GM21717 (cell line): Measurements from ENCODE around the gene SND1.

ENCODE experiments used
- ATAC-seq: cut with Tn5 transposase; IDR thresholded peaks from one replicate; pipeline ENCODE4 v1.9.1; 2021; ENCODE audit warnings: mild to moderate bottlenecking, moderate library complexity; ENCODE audit not compliant: unreplicated experiment

SND1 gene

GRCh38 chr7:128076196-128076795, 424.3 kb downstream of the SND1 start:
- ATAC-seq = no peak

DNA sequence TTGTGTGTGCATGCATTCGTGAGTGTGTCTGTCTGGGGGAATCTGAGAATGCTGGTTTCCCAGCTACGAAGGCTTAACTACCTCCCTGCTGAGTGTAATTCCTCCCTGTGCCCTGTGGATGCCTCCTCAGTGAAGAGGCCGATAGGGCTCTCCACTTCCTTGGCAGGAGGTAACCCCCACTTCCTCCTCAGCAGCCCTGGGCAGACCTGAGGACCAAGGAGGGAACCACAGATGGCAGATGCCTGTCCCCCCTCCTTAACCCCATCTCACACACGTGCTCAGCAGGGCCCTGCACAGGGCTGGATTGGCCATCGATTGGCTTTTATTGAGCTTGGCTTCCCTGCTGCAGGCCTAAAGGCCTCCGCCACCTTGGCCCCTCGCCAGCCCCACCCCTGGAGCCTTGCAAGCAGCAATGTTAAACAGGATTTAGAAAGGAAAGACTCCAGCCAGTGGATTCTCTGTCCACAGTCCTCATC, 424.8 kb downstream of the SND1 start:
- no peak for ATAC-seq

- no peak for ATAC-seq
Observed at GRCh38 chr7:128078309-128078708, 426.3 kb downstream of the SND1 start.

- ATAC-seq = no peak
Observed at GRCh38 chr7:128080169-128080568, 428.2 kb downstream of the SND1 start.

- ATAC-seq = no peak
Observed at GRCh38 chr7:128081351-128081750, 429.4 kb downstream of the SND1 start.

DNA sequence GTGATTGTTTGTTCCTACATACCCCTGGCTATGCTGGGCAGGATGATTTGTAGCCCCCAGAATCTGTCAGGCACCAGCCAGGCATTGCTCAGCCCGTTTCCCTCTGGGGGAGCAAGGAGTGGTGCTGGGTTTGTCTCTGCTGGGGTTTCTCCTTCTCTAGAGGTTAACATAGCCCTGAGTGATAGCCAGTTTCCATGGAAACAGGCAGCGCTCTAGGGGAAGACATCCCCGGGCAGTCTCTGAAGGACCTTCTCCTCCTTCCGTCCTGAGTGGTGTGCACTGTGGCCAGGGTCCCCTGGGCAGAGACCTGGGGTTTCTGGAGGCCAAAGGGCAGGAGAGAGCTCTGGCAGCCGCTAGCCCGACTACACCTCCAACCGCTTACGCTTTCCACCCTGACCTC, 429.8 kb downstream of the SND1 start:
- no peak for ATAC-seq

DNA sequence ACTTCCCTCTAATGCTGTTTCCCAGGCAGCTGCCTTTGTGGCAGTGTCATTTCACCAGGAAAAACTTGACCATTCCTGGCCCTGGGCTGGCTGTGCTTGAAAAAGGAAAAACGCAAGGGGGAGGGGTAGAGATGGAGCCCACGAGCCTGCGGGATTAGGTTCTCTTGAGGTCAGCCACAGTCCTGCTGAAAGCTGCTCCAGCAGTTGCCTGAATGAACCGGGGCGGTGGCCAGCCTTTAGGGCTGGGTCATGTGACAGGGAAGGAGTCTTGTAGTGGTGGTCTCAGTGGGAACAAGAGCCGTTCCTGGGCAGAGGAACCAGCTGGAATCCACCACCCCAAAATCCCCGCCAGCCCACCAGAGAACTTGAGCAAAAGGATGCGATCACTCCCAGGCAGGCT, 430.4 kb downstream of the SND1 start:
- no peak for ATAC-seq

DNA sequence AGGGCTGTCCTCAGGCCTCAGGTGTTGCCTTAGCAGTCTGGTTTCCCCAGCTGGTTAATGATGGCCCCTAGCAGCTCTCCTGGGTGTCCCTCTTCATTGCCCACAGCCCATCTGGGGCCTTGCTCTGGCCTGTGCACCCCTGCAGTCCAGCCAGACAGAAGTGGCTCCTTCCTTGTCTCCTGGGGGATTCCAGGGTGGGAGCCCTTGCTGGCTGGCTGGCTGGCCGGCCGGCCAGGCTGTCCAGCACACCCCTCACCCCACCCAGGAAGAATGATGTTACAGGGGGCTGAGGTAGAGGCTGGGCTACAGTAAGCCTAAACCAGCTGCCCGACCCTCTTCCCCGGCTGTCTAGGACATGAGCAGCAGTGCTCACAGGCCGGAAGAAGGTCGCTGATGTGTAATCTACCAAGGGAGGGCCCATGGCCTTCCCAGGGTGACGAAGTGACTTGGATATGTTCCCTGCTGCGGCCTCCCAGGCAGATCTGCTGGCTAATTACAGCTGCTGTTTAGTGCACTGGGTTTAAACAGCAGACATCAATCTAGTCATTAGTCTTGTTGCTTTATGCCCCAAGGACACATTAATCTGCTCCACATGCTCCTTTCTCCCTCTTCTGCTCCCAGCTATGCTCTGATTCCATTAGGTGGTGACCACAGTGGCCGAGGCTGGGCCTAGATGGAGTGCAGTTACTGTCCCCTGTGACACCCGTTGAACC, 433.1 kb downstream of the SND1 start:
- no peak for ATAC-seq

DNA sequence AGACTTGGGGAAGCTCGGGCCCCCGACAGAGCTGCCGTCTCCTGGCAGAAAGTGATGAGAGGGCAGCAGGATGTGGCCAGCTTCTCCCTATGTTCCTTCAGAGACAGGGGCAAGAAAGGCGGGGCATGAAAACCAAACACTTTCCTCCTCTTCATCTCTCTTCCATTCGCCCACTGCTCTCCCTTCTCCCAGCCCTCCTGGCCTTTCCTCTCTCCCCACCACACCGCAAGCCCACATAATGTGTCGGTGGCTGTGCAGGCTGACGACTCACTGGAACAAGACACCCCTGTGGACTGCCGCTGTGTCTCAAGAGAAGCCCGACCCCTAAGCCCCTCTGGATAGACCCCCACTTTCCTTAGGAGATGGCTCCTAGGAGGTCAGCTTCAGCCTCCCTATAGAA, 438.5 kb downstream of the SND1 start:
- ATAC-seq = no peak

DNA sequence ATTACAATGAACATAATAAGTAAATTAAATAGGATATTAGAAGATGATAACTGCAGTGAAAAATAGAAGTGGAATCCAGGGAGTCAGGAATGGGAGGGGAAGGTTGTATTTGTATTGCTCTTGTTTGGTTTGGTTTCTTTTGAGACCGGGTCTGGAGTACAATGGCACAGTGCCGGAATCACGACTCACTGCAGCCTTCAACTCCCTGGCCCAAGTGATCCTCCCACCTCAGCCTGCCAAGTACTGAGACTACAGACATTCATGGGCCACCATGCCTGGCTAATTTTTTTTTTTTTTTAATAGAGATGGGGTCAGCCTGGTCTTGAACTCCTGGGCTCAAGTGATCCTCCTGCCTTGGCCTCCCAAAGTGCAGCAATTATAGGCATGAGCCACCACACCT, 439.1 kb downstream of the SND1 start:
- no peak for ATAC-seq

GRCh38 chr7:128092221-128092620, 440.2 kb downstream of the SND1 start:
- no peak for ATAC-seq

GRCh38 chr7:128093614-128094570, 441.9 kb downstream of the SND1 start:
- no peak for ATAC-seq

- no peak for ATAC-seq
Observed at GRCh38 chr7:128094686-128095085, 442.7 kb downstream of the SND1 start.

- ATAC-seq = no peak
Observed at GRCh38 chr7:128097211-128097731, 445.3 kb downstream of the SND1 start.

- no peak for ATAC-seq
Observed at GRCh38 chr7:128098629-128099028, 446.6 kb downstream of the SND1 start.

DNA sequence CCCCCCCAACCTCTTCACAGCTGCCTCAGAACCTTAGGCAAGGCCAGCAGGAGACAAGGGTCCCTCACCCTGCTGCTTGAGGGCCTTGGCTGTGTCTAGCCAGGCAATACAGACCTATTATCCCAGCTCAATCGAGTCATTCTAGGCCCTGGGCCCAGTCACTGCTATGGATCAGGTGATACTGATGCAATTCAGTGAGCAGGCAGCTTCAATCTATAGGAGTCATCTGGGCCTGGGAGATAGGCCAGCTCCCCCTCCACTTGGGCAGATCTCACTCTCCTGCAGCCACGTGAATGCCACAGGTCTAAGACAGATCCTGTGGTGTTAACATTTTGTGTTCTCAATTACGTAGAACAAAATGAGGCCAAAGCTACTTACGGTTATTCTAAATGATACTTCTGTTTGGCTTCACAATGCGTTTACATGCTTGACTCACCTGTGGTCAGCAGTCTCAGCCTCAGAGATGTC, 447.2 kb downstream of the SND1 start:
- ATAC-seq = no peak

- no peak for ATAC-seq
Observed at GRCh38 chr7:128100225-128100948, 448.4 kb downstream of the SND1 start.

DNA sequence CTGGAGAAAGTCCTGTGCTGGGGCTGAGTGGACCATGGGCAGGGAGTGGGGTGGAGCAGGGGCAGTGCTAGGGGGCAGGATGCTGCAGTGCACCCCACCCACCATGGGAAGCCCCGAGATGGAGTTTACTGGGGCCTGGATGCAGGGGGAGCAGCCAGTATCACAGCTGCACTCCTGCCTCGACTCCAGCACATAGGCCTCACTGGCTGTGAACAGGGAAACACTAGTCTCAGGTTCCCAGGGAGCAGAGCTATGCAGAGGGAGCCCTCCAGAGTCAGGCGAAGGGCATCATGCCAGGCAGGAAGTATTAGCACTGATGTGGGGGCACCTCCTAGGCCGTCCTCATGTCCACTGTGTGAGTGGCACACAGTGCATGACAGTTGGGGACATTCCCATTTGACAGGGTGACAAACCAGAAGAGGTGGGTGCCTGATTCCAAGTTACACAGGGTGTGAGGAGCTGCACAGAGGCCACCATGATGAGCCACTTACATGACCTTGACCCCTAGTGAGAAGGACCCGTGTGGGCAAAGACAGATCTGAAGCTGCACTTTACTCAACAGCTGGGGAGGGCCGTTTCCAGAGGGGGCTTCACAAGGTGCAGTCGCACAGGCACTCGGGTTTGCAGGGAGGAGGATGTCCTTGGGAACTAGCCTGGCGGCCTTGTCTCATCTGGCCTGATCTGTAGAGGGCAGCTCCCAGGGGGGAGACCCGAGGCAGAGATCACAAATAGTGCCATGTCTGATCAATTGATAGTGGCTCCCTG, 449.1 kb downstream of the SND1 start:
- ATAC-seq = no peak

DNA sequence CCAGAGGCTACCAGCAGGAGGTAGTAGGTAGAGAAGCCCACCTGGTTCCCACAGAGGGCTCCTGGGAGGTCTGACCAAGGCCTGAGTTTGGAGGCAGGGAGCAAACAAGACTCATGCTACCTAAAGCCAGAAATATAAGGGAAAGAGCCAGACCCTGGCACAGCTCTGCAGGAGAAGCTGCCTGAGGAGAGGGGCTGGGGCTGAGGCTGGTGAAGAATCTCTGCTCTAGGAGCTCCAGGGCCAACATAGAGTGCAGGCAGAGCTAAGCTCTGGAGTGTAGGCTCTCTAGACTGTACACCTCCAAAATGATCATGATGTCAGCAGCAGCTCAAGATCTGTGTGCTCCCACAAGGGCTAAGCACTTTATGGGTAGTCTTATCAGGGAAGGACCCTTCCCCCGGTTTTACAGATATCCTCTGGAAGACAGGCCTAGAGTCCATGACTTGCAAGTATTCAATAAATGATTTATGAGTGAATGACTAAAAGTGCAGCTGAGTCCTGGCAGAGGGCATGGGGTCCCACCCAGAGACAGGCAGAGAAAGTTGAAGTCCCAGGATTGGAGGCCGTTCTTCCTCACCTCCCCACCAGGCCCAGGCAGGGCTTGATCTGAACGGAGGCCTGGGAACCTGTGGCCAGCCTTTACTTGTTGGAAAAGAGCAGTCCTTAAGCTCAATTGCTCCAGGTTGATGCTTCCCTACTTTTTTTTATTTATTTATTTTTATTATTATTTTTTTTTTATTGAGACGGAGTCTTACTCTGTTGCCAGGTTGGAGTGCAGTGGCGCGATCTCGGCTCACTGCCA, 450.7 kb downstream of the SND1 start:
- ATAC-seq = no peak
